Heart left ventricle (tissue), 16 donors: Measurements from ENCODE around the gene CSRP2. TPM values are rescaled to one million over a fixed set of nuclear protein-coding genes. Genes with fewer than 3 reads are reported as not detected.

ENCODE experiments used
- ATAC-seq, 4 donors: fragments of 200-7000 bp; cut with Tn5 transposase; one replicate each; pipeline ENCODE4 v1.9.1; 2020 to 2022; ENCODE audit warnings: moderate library complexity in 4 of 4, mild to moderate bottlenecking in 3 of 4, moderate number of reproducible peaks in 1 of 4
- DNase-seq, 5 donors: peaks; one replicate each; pipeline ENCODE4 v3.0.0-alpha.2; 2020
- H3K27ac ChIP-seq, 12 donors: fragments of 200-600 bp; sonication (generic) in 4 of 12; one replicate each; pipeline versions ENCODE4 v1.5.0 to v1.8.0; 2016 to 2022; ENCODE audit warnings: mild to moderate bottlenecking in 2 of 12
- H3K27me3 ChIP-seq, 9 donors: fragments of 200-600 bp; sonication (generic) in 2 of 9; one replicate each; pipeline versions ENCODE4 v1.5.1 to v1.8.0; 2016 to 2022; ENCODE audit warnings: mild to moderate bottlenecking in 3 of 9
- H3K36me3 ChIP-seq, 9 donors: fragments of 200-600 bp; sonication (generic) in 2 of 9; one replicate each; pipeline versions ENCODE4 v1.5.0 to v1.8.0; 2018 to 2022; ENCODE audit warnings: mild to moderate bottlenecking in 2 of 9
- H3K4me1 ChIP-seq, 12 donors: fragments of 200-600 bp; sonication (generic) in 4 of 12; one replicate each; pipeline versions ENCODE4 v1.5.0 to v1.8.0; 2016 to 2022; ENCODE audit warnings: mild to moderate bottlenecking in 3 of 12
- H3K4me3 ChIP-seq, 12 donors: fragments of 200-600 bp; sonication (generic) in 4 of 12; one replicate each; pipeline versions ENCODE4 v1.5.0 to v1.8.0; 2017 to 2022; ENCODE audit warnings: mild to moderate bottlenecking in 9 of 12, moderate library complexity in 4 of 12
- H3K9me3 ChIP-seq, 12 donors: fragments of 200-600 bp; sonication (generic) in 4 of 12; one replicate each; pipeline versions ENCODE4 v1.5.0 to v1.8.0; 2016 to 2022; ENCODE audit warnings: mild to moderate bottlenecking in 1 of 12
- POLR2A ChIP-seq, 2 donors: fragments of 450-650 bp; IDR thresholded peaks; one replicate each; pipeline ENCODE4 v1.6.1; 2017; ENCODE audit warnings: antibody characterized with exemption in 2 of 2, mild to moderate bottlenecking in 2 of 2, moderate library complexity in 2 of 2
- WGBS, 4 donors: extraction: QIAGEN DNeasy Blood & Tissue Kit in 2 of 4; methylation state at CpG; one replicate each; pipeline versions ENCODE4 v1.1.5 to v1.1.7; 2013 to 2018; 5-methylcytosine and 5-hydroxymethylcytosine counted together
- intact Hi-C, 10 donors: fragments of 100-400 bp; cut with DNase I; formaldehyde crosslinking; loops; one replicate each; pipeline versions ENCODE4 v1.11.1 to v1.14.2; 2022
- polyA plus RNA-seq, 2 donors: library from polyadenylated mRNA; stranded (reverse); fragments of 200-250 nt; gene quantifications; one replicate each; pipeline ENCODE4 v1.2.3, GENCODE V29; 2013
- total RNA-seq, 9 donors: library from RNA; depleted of rRNA in 2 of 9; stranded (reverse); fragments of >200 nt in 2 of 9; fragmentation: NEBNext Ultra II Directional in 3 of 9; extraction: Animal tissue kit (Norgen Biotek cat#: 25700) in 3 of 9; gene quantifications; one replicate each; pipeline versions ENCODE4 v1.1.0 to v1.2.4, GENCODE V29; 2016 to 2023
- TF ChIP-seq, protein P1 (sequence below), 12 donors: fragments of 200-600 bp; sonication (generic) in 4 of 12; IDR thresholded peaks; one replicate each; pipeline versions ENCODE4 v1.5.0 to v1.8.0; 2018 to 2022; ENCODE audit warnings: antibody characterized with exemption in 12 of 12, mild to moderate bottlenecking in 5 of 12
- donor health status: ischemic (EF 13 %, LVEDD 7.1; RV severe dilation, severe dysfunction).
- donor health status: healthy with polysubstance abuse.
- donor health status: DM: no; HTN: yes; CAD: no.
- donor health status: DM: no; HTN: no; CAD: no.
- donor health status: ischemic (EF 25% LVEDD 6.9; RV normal size, moderate dysfunction).
- donor health status: ischemic (EF 25% LVEDD 5.7; RV mildly dilated, moderate dysfunction).
- donor health status: healthy.
- donor health status: DM: yes; HTN: yes; CAD: no.
- donor health status: ischemic (EF 35%, LVEDD 5.7; RV mildly dilated, moderate dysfunction).
- donor health status: nonischemic (EF 11% LVEDD 7.7; RV severe dilation, severe dysfunction).
- donor health status: DM: yes; HTN: yes; CAD: no.
- donor health status: PGD.
- donor health status: ischemic (EF 29% LVEDD 5.4; RV normal size, mild dysfunction).
- donor health status: nonischemic (EF 23%, LVEDD 6.1; RV moderate dilation, normal function).

The CSRP2 gene
- total and polyA plus RNA-seq, 11 donors, result 16.2 to 41.6 (median 30.1) TPM

DNA sequence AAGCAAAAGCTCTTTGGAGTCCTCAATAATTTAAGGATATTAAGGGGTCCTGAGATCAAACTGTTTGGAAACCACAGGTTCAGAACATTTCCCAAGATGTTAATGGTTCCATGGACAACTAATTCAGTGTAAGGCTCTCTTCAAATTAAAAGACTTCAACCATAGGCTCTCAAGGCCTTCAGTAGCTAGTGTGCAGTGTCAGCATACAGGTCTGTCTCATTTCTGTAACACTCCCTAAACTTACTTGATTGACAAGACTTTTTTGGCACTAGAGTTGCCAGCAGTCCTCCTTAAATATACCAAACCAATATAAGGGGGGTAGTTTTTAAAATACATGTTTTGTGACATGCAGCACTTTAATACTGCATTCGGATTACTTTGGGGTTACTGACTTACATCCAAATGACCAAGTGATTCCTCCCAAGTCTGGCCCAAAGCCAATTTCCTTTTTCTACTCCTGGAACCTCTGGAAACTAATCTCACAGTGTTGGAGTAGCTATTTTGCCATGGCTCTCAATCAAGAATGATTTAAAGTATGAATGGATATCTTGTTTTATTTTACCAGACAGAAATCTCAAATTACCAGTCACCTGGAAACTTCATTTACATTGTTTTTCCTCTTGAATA lies 22.7 kb downstream of the CSRP2 start:
- peaks cover 0 to 7% (median 0%) of the 10 kb centered on the region in 12 donors for H3K4me1 ChIP-seq
- H3K27ac ChIP-seq, result no peak overlapping the region
- 34 to 56% (median 53%) methylated on average over 1 of the region's 1 CpG for WGBS, 4 donors
- DNase-seq, result no peak
- no peaks in the 10 kb centered on the region for H3K27me3 ChIP-seq
- peaks cover 0 to 22% (median 7%) of the 10 kb centered on the region in 12 donors for H3K9me3 ChIP-seq
- intact Hi-C loops, result no loop called here
- peaks cover 0 to 64% (median 21%) of the 10 kb centered on the region in 9 donors for H3K36me3 ChIP-seq
- peak in 3 of 4 donors; percentile 41 to 70 (median 67) for ATAC-seq
- H3K4me3 ChIP-seq, result no peak overlapping the region
- no peak for TF ChIP-seq POLR2A (IDR thresholded peaks at IDR 0.05)

DNA sequence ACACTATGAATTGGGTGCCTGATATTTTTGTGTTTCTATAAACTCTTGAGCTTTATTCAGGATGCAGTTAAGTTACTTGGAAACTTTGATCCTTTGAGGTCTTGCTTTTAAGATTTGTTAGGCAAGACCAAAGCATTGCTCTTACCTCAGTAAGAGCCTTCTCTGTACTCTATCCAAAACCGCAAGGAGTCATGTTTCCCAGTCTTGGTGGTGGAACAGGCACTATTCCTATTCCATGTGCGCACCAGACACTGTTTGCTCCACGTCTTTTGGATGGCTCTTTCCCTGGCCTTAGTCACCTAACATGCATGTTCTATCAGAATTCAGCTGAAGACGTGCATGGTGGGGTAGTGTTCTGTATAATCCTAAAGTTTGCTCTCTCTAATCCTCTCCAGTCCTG lies 23.5 kb downstream of the CSRP2 start:
- Histone ChIP-seq H3K9me3 (peaks cover 0 to 22% (median 7%) of the 10 kb centered on the region in 12 donors), H3K4me3 (no peak overlapping the region), H3K36me3 (peaks cover 0 to 68% (median 27%) of the 10 kb centered on the region in 9 donors), H3K27ac (no peak overlapping the region), H3K27me3 (no peaks in the 10 kb centered on the region), H3K4me1 (peaks cover 0 to 7% (median 0%) of the 10 kb centered on the region in 12 donors)
- ATAC-seq, result peak in 1 of 4 donors; percentile 39
- DNase-seq, result no peak
- TF ChIP-seq, protein P1, sequence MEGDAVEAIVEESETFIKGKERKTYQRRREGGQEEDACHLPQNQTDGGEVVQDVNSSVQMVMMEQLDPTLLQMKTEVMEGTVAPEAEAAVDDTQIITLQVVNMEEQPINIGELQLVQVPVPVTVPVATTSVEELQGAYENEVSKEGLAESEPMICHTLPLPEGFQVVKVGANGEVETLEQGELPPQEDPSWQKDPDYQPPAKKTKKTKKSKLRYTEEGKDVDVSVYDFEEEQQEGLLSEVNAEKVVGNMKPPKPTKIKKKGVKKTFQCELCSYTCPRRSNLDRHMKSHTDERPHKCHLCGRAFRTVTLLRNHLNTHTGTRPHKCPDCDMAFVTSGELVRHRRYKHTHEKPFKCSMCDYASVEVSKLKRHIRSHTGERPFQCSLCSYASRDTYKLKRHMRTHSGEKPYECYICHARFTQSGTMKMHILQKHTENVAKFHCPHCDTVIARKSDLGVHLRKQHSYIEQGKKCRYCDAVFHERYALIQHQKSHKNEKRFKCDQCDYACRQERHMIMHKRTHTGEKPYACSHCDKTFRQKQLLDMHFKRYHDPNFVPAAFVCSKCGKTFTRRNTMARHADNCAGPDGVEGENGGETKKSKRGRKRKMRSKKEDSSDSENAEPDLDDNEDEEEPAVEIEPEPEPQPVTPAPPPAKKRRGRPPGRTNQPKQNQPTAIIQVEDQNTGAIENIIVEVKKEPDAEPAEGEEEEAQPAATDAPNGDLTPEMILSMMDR (IDR thresholded peaks at IDR 0.05), result no peak
- TF ChIP-seq POLR2A (IDR thresholded peaks at IDR 0.05), result no peak
- intact Hi-C loops, result no loop called here
- WGBS, 4 donors, result 96 to 100% (median 98%) methylated on average over 4 of the region's 4 CpGs

DNA sequence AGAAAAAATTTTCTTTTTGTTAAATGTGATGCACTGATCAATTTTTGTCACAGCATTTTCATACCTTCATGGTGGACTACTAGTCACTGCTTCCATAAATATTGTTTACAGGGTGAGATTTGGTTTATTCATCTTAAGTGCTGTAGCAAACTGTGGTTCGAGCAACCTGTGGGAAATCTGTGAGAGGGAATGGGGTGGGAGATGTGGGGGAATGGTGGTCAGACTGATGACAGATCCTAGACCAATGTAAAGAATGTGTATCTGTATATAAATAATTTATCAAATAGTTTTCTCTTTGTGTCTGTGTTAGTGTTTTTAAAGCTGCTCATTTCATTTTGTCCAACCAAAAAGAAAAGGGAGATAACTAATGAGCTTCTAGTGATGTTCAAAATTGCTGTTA lies 26.7 kb downstream of the CSRP2 start:
- Histone ChIP-seq H3K4me1 (peaks cover 0 to 7% (median 0%) of the 10 kb centered on the region in 12 donors), H3K9me3 (peaks cover 0 to 21% (median 7%) of the 10 kb centered on the region in 12 donors), H3K4me3 (no peak overlapping the region), H3K27ac (no peak overlapping the region), H3K36me3 (peaks cover 0 to 76% (median 44%) of the 10 kb centered on the region in 9 donors), H3K27me3 (no peaks in the 10 kb centered on the region)
- 96 to 100% (median 98%) methylated on average over 1 of the region's 1 CpG for WGBS, 4 donors
- no peak for ATAC-seq
- DNase-seq, result no peak
- intact Hi-C loops, result no loop called here
- TF ChIP-seq POLR2A (IDR thresholded peaks at IDR 0.05), result no peak
- TF ChIP-seq, protein P1 (IDR thresholded peaks at IDR 0.05), result no peak

DNA sequence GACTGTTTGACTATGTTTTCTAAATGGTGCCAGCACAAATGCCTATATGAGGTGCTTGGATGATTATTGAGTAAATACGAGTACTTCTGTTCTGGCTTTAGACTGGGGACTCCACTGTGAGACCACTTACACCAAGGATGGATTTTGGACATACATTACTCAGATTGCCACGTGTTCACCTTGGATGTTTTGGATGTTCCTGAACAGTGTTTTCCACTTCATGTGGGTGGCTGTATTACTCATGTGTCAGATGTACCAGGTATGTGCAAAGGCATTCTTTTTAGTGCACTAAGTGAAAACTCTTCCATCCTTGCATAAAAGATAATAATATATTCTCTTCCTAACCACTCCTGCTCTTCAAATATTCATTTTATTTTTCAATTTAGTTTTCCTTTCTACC lies 30.7 kb downstream of the CSRP2 start:
- DNase-seq (no peak), ATAC-seq (no peak)
- H3K36me3 ChIP-seq, result peaks cover 0 to 95% (median 84%) of the 10 kb centered on the region in 9 donors
- TF ChIP-seq, protein P1 (IDR thresholded peaks at IDR 0.05), result no peak
- no peak for TF ChIP-seq POLR2A (IDR thresholded peaks at IDR 0.05)
- no peaks in the 10 kb centered on the region for H3K4me1 ChIP-seq
- no peaks in the 10 kb centered on the region for H3K27me3 ChIP-seq
- H3K27ac ChIP-seq, result no peak overlapping the region
- H3K4me3 ChIP-seq, result no peak overlapping the region
- no peaks in the 10 kb centered on the region for H3K9me3 ChIP-seq
- WGBS, 4 donors, result 93 to 97% (median 94%) methylated on average over 2 of the region's 2 CpGs
- intact Hi-C loops, result loop anchor here in 1 of 10 donors (10.0 kb wide), 1 partner anchor 167 kb away; no protein-coding TSS in a partner anchor
